CD14-positive monocyte (primary cell): Measurements from ENCODE around the gene BDKRB2. TPM values are rescaled to one million over a fixed set of nuclear protein-coding genes. Genes with fewer than 3 reads are reported as not detected.

Experiments used
- DNase-seq, 3 donors: peaks; one replicate each; pipeline ENCODE4 v3.0.0-alpha.2; 2011 to 2022
- H2AFZ ChIP-seq: 2 replicates; pipeline ENCODE4 v1.6.0; 2012; ENCODE audit warnings: mild to moderate bottlenecking, low read depth, low read length, inconsistent platforms; ENCODE audit not compliant: insufficient read depth, poor library complexity, severe bottlenecking
- H3K27ac ChIP-seq, 2 donors: 1 replicate in 1 of 2; 2 replicates in 1 of 2; pipeline ENCODE4 v1.5.1; 2012 to 2013; ENCODE audit warnings: low read length in 2 of 2, control low read depth in 1 of 2, inconsistent platforms in 1 of 2, low read depth in 1 of 2, mild to moderate bottlenecking in 1 of 2
- H3K27me3 ChIP-seq, 2 donors: one replicate each; pipeline versions ENCODE4 v1.6.0 to v1.6.1; 2011 to 2013; ENCODE audit warnings: low read length in 2 of 2; ENCODE audit not compliant: control insufficient read depth in 2 of 2, insufficient read depth in 2 of 2
- H3K36me3 ChIP-seq, 2 donors: replicated peaks in 1 of 2; 1 replicate in 1 of 2; 2 replicates in 1 of 2; pipeline versions ENCODE4 v1.5.1 to v1.6.1; 2012 to 2013; ENCODE audit warnings: low read length in 2 of 2, control low read depth in 1 of 2, inconsistent platforms in 1 of 2, mild to moderate bottlenecking in 1 of 2; ENCODE audit not compliant: insufficient read depth in 2 of 2, control insufficient read depth in 1 of 2
- H3K4me1 ChIP-seq, 2 donors: 1 replicate in 1 of 2; 2 replicates in 1 of 2; pipeline versions ENCODE4 v1.5.1 to v1.6.1; 2012 to 2013; ENCODE audit warnings: low read length in 2 of 2, control low read depth in 1 of 2, inconsistent platforms in 1 of 2, mild to moderate bottlenecking in 1 of 2, moderate library complexity in 1 of 2; ENCODE audit not compliant: insufficient read depth in 2 of 2, control insufficient read depth in 1 of 2
- H3K4me2 ChIP-seq: replicated peaks from 2 replicates; pipeline ENCODE3; 2012; ENCODE audit warnings: low read length, moderate library complexity, mild to moderate bottlenecking; ENCODE audit not compliant: poor library complexity, severe bottlenecking; ENCODE audit errors: extremely low read depth
- H3K4me3 ChIP-seq, 3 experiments: fragments of 200-600 bp in 1 of 3; sonication (generic) in 1 of 3; replicated peaks in 1 of 3; 1 replicate in 2 of 3; 2 replicates in 1 of 3; pipeline ENCODE4 v1.5.1; 2011 to 2013; ENCODE audit warnings: low read length in 3 of 3, mild to moderate bottlenecking in 3 of 3, control low read depth in 2 of 3, low read depth in 2 of 3, inconsistent platforms in 1 of 3, moderate library complexity in 1 of 3
- H3K79me2 ChIP-seq: 2 replicates; pipeline ENCODE4 v1.6.0; 2012; ENCODE audit warnings: mild to moderate bottlenecking, control low read depth, inconsistent platforms, low read length, moderate library complexity; ENCODE audit not compliant: insufficient read depth
- H3K9ac ChIP-seq: 2 replicates; pipeline ENCODE4 v1.6.0; 2017; ENCODE audit warnings: low read length, mild to moderate bottlenecking; ENCODE audit not compliant: insufficient read depth, poor library complexity, severe bottlenecking
- H3K9me3 ChIP-seq, 2 donors: replicated peaks in 1 of 2; 1 replicate in 1 of 2; 2 replicates in 1 of 2; pipeline versions ENCODE4 v1.5.1 to v1.6.1; 2012 to 2013; ENCODE audit warnings: low read length in 2 of 2, control low read depth in 1 of 2; ENCODE audit not compliant: control insufficient read depth in 1 of 2, insufficient read depth in 1 of 2
- H4K20me1 ChIP-seq: 2 replicates; pipeline ENCODE4 v1.6.0; 2012; ENCODE audit warnings: mild to moderate bottlenecking, low read length, control low read depth, moderate library complexity; ENCODE audit not compliant: insufficient read depth
- H3K27ac Mint-ChIP-seq, 7 donors: one replicate each; pipeline ENCODE4 v1.8.0; 2020; ENCODE audit warnings: mild to moderate bottlenecking in 7 of 7, mixed read lengths in 7 of 7, moderate library complexity in 6 of 7, inconsistent platforms in 2 of 7
- H3K27me3 Mint-ChIP-seq, 3 donors: one replicate each; pipeline ENCODE4 v1.8.0; 2021 to 2022; ENCODE audit warnings: low read depth in 3 of 3, mild to moderate bottlenecking in 3 of 3, mixed read lengths in 3 of 3, moderate library complexity in 3 of 3, inconsistent platforms in 1 of 3
- H3K36me3 Mint-ChIP-seq, 2 donors: one replicate each; pipeline ENCODE4 v1.8.0; 2020; ENCODE audit warnings: mixed read lengths in 2 of 2, inconsistent platforms in 1 of 2, mild to moderate bottlenecking in 1 of 2
- H3K4me1 Mint-ChIP-seq: one replicate; pipeline ENCODE4 v1.8.0; 2020; ENCODE audit warnings: mild to moderate bottlenecking, mixed read lengths
- H3K4me3 Mint-ChIP-seq, 2 donors: one replicate each; pipeline ENCODE4 v1.8.0; 2020; ENCODE audit warnings: mild to moderate bottlenecking in 2 of 2, mixed read lengths in 2 of 2, moderate library complexity in 1 of 2
- H3K9me3 Mint-ChIP-seq, 7 donors: one replicate each; pipeline ENCODE4 v1.8.0; 2020 to 2022; ENCODE audit warnings: mixed read lengths in 7 of 7, mild to moderate bottlenecking in 6 of 7, moderate library complexity in 6 of 7, inconsistent platforms in 2 of 7
- WGBS: methylation state at CpG from one replicate; pipeline ENCODE4 v1.1.5; 2013; ENCODE audit warnings: missing lambda C conversion rate; ENCODE audit not compliant: insufficient coverage; 5-methylcytosine and 5-hydroxymethylcytosine counted together
- intact Hi-C, 2 donors: fragments of 100-400 bp; cut with micrococcal nuclease; formaldehyde crosslinking; loops; one replicate each; pipeline versions ENCODE4 v1.15.0 to v1.15.1; 2023
- polyA plus RNA-seq, 3 donors: library from polyadenylated mRNA; depleted of rRNA in 1 of 3; unstranded in 2 of 3; stranded (reverse) in 1 of 3; fragments of 300-500 nt in 2 of 3; fragments of >200 nt in 1 of 3; fragmentation: Illumina TruSeq in 2 of 3; gene quantifications; 1 replicate in 2 of 3; 2 replicates in 1 of 3; pipeline ENCODE4 v1.2.3, GENCODE V29; 2012 to 2021
- TF ChIP-seq, protein P1 (sequence below): fragments of 200-600 bp; IDR thresholded peaks from one replicate; pipeline ENCODE4 v1.8.0; 2022; ENCODE audit warnings: antibody characterized with exemption, mild to moderate bottlenecking

The BDKRB2 gene
- polyA plus RNA-seq, 3 donors: not detected

DNA sequence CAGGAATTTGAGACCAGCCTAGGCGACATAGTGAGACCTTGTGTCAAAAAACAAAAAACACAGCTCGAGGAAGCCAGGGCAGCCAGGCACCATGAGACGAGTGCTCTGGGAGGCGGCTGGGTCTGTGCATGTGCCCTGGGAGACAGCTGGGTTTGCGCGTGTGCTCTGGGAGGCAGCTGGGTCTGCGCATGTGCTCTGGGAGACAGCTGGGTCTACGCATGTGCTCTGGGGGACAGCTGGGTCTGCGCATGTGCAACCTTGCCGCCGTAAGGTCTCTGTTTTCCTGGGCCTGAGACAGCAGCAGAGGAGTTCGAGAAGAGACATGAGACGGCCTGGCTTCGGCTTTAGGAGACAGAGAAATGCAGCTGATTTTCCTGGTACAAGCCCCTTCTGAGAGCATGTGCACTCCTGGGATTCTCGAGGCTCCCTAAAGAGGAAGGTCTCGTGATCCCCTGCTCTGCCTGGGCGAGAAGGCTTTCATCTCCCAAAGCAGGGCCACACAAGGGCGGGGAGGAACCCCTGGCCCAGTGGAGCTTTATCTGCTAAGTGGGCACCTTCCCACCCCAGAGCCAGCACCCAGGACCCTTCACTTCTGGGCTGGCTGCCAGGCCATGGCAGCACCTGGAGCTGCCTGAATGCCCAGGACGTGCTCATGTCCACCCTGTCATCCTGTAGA lies 47.8 kb downstream of the BDKRB2 start:
- intact Hi-C loops: no loop called here
- no peak overlapping the region for H2AFZ ChIP-seq
- H3K4me3 ChIP-seq: no peak overlapping the region
- no peak for DNase-seq
- Mint-ChIP-seq H3K36me3 (no peaks in the 10 kb centered on the region), H3K27me3 (peaks cover 1 to 15% (median 10%) of the 10 kb centered on the region in 3 donors), H3K4me1 (peaks cover 17% of the 10 kb centered on the region), H3K4me3 (no peak overlapping the region), H3K27ac (no peak overlapping the region), H3K9me3 (peaks cover 0 to 2% (median 0%) of the 10 kb centered on the region in 7 donors)
- no peak overlapping the region for H3K27ac ChIP-seq
- 93% methylated on average over 18 of the region's 19 CpGs for WGBS
- H3K9me3 ChIP-seq: no peaks in the 10 kb centered on the region
- no peaks in the 10 kb centered on the region for H3K27me3 ChIP-seq
- H3K4me1 ChIP-seq: peaks cover 15 to 19% of the 10 kb centered on the region in 2 donors
- no peak overlapping the region for H3K4me2 ChIP-seq
- H3K79me2 ChIP-seq: no peaks in the 10 kb centered on the region
- TF ChIP-seq, protein P1, sequence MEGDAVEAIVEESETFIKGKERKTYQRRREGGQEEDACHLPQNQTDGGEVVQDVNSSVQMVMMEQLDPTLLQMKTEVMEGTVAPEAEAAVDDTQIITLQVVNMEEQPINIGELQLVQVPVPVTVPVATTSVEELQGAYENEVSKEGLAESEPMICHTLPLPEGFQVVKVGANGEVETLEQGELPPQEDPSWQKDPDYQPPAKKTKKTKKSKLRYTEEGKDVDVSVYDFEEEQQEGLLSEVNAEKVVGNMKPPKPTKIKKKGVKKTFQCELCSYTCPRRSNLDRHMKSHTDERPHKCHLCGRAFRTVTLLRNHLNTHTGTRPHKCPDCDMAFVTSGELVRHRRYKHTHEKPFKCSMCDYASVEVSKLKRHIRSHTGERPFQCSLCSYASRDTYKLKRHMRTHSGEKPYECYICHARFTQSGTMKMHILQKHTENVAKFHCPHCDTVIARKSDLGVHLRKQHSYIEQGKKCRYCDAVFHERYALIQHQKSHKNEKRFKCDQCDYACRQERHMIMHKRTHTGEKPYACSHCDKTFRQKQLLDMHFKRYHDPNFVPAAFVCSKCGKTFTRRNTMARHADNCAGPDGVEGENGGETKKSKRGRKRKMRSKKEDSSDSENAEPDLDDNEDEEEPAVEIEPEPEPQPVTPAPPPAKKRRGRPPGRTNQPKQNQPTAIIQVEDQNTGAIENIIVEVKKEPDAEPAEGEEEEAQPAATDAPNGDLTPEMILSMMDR: no peak
- H3K36me3 ChIP-seq: no peaks in the 10 kb centered on the region
- no peak overlapping the region for H3K9ac ChIP-seq
- no peaks in the 10 kb centered on the region for H4K20me1 ChIP-seq

DNA sequence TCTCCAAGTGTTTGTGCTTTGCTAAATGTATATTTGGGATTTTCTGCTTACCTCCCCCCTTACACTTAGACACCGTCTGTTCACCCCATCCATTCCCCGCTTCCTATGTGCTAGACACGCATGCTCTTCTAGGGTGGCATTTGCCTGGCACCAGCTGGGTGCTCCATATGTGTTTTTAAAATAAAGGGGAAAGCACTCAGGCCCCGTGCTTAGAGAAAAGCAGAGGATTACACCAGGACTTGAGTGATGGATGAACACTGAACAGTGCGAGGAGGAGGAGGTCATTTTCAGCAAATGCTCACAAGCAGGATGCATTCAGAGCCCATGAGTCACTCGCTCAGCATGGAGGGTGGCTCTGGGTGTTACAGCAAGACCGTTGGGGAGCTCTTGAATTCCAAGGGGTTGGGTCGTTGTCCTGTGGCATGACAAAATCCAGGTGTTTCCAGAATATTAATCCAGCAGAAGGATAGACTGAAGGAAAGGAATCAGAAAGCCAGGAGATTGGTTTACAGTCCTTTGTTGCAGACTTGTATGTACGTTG lies 48.4 kb downstream of the BDKRB2 start:
- Histone ChIP-seq H3K4me3 (no peak overlapping the region), H3K4me2 (no peak overlapping the region), H2AFZ (no peak overlapping the region), H3K79me2 (no peaks in the 10 kb centered on the region), H4K20me1 (no peaks in the 10 kb centered on the region), H3K9me3 (no peaks in the 10 kb centered on the region), H3K27me3 (no peaks in the 10 kb centered on the region), H3K9ac (no peak overlapping the region), H3K4me1 (peaks cover 15 to 19% of the 10 kb centered on the region in 2 donors), H3K27ac (no peak overlapping the region), H3K36me3 (no peaks in the 10 kb centered on the region)
- TF ChIP-seq, protein P1: no peak
- no peak for DNase-seq
- no peaks in the 10 kb centered on the region for H3K36me3 Mint-ChIP-seq
- peaks cover 0 to 2% (median 0%) of the 10 kb centered on the region in 7 donors for H3K9me3 Mint-ChIP-seq
- H3K27ac Mint-ChIP-seq: no peak overlapping the region
- H3K4me1 Mint-ChIP-seq: peaks cover 17% of the 10 kb centered on the region
- peaks cover 3 to 18% (median 12%) of the 10 kb centered on the region in 3 donors for H3K27me3 Mint-ChIP-seq
- intact Hi-C loops: no loop called here
- no peak overlapping the region for H3K4me3 Mint-ChIP-seq
- 83% methylated on average over 6 of the region's 9 CpGs for WGBS
